Measurements from ENCODE around the gene AMMECR1. TPM values are rescaled to one million over a fixed set of nuclear protein-coding genes. Genes with fewer than 3 reads are reported as not detected.
A peak's percentile ranks its signal among the peaks of the same experiment; 100 is the strongest.

AMMECR1 gene
- total and polyA plus RNA-seq, 2 experiments from 2014 or later, result 10.5 to 20.0 TPM

GRCh38 chrX:110282922-110283321 is 35.0 kb downstream of the AMMECR1 start:
- Histone ChIP-seq H3K27ac (no peak overlapping the region), H3K36me3 (no peaks in the 10 kb centered on the region), H3K9me3 (ENCODE audit: low read depth) (no peaks in the 10 kb centered on the region), H3K4me1 (ENCODE audit: low read depth) (peaks cover 10% of the 10 kb centered on the region), H3K4me3 (no peak overlapping the region), H3K27me3 (no peaks in the 10 kb centered on the region)
- no peak for DNase-seq (ENCODE audit: low read depth in 1 of 2, low spot score in 1 of 2)
- no peak for TF ChIP-seq CTCF (IDR thresholded peaks at IDR 0.05; ENCODE audit: low read depth, low read length)

- no peak for TF ChIP-seq CTCF (IDR thresholded peaks at IDR 0.05; ENCODE audit: low read depth, low read length)
- H3K27me3 ChIP-seq, result no peaks in the 10 kb centered on the region
- no peaks in the 10 kb centered on the region for H3K36me3 ChIP-seq
- H3K4me1 ChIP-seq (ENCODE audit: low read depth), result peaks cover 24% of the 10 kb centered on the region
- H3K4me3 ChIP-seq, result no peak overlapping the region
- no peak for DNase-seq (ENCODE audit: low read depth in 1 of 2, low spot score in 1 of 2)
- no peaks in the 10 kb centered on the region for H3K9me3 ChIP-seq (ENCODE audit: low read depth)
- H3K27ac ChIP-seq, result no peak overlapping the region
Observed at GRCh38 chrX:110281377-110281776, 36.5 kb downstream of the AMMECR1 start.

GRCh38 chrX:110280954-110281353 is 36.9 kb downstream of the AMMECR1 start:
- peaks cover 24% of the 10 kb centered on the region for H3K4me1 ChIP-seq (ENCODE audit: low read depth)
- no peaks in the 10 kb centered on the region for H3K36me3 ChIP-seq
- no peak for DNase-seq (ENCODE audit: low read depth in 1 of 2, low spot score in 1 of 2)
- H3K9me3 ChIP-seq (ENCODE audit: low read depth), result no peaks in the 10 kb centered on the region
- no peak for TF ChIP-seq CTCF (IDR thresholded peaks at IDR 0.05; ENCODE audit: low read depth, low read length)
- H3K27ac ChIP-seq, result no peak overlapping the region
- H3K4me3 ChIP-seq, result no peak overlapping the region
- no peaks in the 10 kb centered on the region for H3K27me3 ChIP-seq

- Histone ChIP-seq H3K9me3 (ENCODE audit: low read depth) (no peaks in the 10 kb centered on the region), H3K27me3 (no peaks in the 10 kb centered on the region), H3K4me3 (no peak overlapping the region), H3K27ac (no peak overlapping the region), H3K36me3 (no peaks in the 10 kb centered on the region), H3K4me1 (ENCODE audit: low read depth) (peaks cover 24% of the 10 kb centered on the region)
- DNase-seq (ENCODE audit: low read depth in 1 of 2, low spot score in 1 of 2), result peak in 1 of 2 donors; percentile 11
- TF ChIP-seq CTCF (IDR thresholded peaks at IDR 0.05; ENCODE audit: low read depth, low read length), result no peak
Observed at GRCh38 chrX:110277609-110278008, 40.3 kb downstream of the AMMECR1 start.

GRCh38 chrX:110276778-110277177 is 41.1 kb downstream of the AMMECR1 start:
- Histone ChIP-seq H3K27ac (peak overlapping the region; percentile 45), H3K36me3 (no peaks in the 10 kb centered on the region), H3K9me3 (ENCODE audit: low read depth) (no peaks in the 10 kb centered on the region), H3K4me3 (no peak overlapping the region), H3K4me1 (ENCODE audit: low read depth) (peaks cover 24% of the 10 kb centered on the region), H3K27me3 (no peaks in the 10 kb centered on the region)
- no peak for DNase-seq (ENCODE audit: low read depth in 1 of 2, low spot score in 1 of 2)
- TF ChIP-seq CTCF (IDR thresholded peaks at IDR 0.05; ENCODE audit: low read depth, low read length), result no peak

GRCh38 chrX:110268886-110269285 is 49.0 kb downstream of the AMMECR1 start:
- H3K27ac ChIP-seq, result no peak overlapping the region

More at GRCh38 chrX:110268886-110269285, 49.0 kb downstream of the AMMECR1 start:
- H3K4me1 ChIP-seq (ENCODE audit: low read depth), result no peaks in the 10 kb centered on the region
- H3K27me3 ChIP-seq, result no peaks in the 10 kb centered on the region
- no peak for DNase-seq (ENCODE audit: low read depth in 1 of 2, low spot score in 1 of 2)
- H3K36me3 ChIP-seq, result no peaks in the 10 kb centered on the region
- no peak overlapping the region for H3K4me3 ChIP-seq
- H3K9me3 ChIP-seq (ENCODE audit: low read depth), result no peaks in the 10 kb centered on the region
- no peak for TF ChIP-seq CTCF (IDR thresholded peaks at IDR 0.05; ENCODE audit: low read depth, low read length)
